Fibroblast of lung (primary cell): Measurements from ENCODE around the gene C4orf33.

Source experiments
- EZH2 ChIP-seq: IDR thresholded peaks from 2 replicates; pipeline ENCODE4 v1.5.1; 2012; ENCODE audit warnings: low read length, control low read depth, mild to moderate bottlenecking; ENCODE audit errors: missing control alignments
- TF ChIP-seq, protein P1 (sequence below), 2 donors: IDR thresholded peaks in 1 of 2; conservative IDR thresholded peaks in 1 of 2; 1 replicate in 1 of 2; 2 replicates in 1 of 2; pipeline ENCODE4 v1.5.1; 2011 to 2012; ENCODE audit warnings: low read length in 2 of 2, control low read depth in 1 of 2, inconsistent platforms in 1 of 2, low read depth in 1 of 2, mild to moderate bottlenecking in 1 of 2

DNA sequence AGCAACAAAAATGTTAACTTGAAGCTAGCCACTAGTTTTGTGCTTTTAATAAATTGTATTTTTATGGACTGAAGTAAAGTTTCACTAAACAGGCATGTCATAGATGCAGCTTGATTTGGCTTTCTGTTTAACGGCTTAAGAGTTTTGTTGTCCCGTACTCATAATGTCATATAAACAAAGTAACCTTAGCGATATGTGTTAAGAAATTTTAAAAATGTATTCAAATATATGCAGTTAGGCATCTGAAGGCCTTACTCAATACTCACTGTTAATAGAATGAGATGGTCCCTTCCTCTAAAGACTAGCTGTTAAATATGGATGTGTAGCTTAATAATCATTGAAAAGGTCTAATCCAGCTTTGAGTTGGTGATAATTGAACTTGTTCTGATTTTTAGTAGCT is 1.6 kb upstream of the C4orf33 start:
- TF ChIP-seq, protein P1, sequence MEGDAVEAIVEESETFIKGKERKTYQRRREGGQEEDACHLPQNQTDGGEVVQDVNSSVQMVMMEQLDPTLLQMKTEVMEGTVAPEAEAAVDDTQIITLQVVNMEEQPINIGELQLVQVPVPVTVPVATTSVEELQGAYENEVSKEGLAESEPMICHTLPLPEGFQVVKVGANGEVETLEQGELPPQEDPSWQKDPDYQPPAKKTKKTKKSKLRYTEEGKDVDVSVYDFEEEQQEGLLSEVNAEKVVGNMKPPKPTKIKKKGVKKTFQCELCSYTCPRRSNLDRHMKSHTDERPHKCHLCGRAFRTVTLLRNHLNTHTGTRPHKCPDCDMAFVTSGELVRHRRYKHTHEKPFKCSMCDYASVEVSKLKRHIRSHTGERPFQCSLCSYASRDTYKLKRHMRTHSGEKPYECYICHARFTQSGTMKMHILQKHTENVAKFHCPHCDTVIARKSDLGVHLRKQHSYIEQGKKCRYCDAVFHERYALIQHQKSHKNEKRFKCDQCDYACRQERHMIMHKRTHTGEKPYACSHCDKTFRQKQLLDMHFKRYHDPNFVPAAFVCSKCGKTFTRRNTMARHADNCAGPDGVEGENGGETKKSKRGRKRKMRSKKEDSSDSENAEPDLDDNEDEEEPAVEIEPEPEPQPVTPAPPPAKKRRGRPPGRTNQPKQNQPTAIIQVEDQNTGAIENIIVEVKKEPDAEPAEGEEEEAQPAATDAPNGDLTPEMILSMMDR (conservative IDR thresholded peaks at IDR 0.05 in 1 of 2, IDR thresholded peaks at IDR 0.05 in 1 of 2; ENCODE audit: low read depth in 1 of 2, low read length in 2 of 2), result no peak
- no peak for TF ChIP-seq EZH2
